ENCODE measurements around the gene SH3GLB2. TPM values are rescaled to one million over a fixed set of nuclear protein-coding genes. Genes with fewer than 3 reads are reported as not detected.

The SH3GLB2 gene
- total RNA-seq, 1 experiment from 2014 or later = 52.7 TPM

DNA sequence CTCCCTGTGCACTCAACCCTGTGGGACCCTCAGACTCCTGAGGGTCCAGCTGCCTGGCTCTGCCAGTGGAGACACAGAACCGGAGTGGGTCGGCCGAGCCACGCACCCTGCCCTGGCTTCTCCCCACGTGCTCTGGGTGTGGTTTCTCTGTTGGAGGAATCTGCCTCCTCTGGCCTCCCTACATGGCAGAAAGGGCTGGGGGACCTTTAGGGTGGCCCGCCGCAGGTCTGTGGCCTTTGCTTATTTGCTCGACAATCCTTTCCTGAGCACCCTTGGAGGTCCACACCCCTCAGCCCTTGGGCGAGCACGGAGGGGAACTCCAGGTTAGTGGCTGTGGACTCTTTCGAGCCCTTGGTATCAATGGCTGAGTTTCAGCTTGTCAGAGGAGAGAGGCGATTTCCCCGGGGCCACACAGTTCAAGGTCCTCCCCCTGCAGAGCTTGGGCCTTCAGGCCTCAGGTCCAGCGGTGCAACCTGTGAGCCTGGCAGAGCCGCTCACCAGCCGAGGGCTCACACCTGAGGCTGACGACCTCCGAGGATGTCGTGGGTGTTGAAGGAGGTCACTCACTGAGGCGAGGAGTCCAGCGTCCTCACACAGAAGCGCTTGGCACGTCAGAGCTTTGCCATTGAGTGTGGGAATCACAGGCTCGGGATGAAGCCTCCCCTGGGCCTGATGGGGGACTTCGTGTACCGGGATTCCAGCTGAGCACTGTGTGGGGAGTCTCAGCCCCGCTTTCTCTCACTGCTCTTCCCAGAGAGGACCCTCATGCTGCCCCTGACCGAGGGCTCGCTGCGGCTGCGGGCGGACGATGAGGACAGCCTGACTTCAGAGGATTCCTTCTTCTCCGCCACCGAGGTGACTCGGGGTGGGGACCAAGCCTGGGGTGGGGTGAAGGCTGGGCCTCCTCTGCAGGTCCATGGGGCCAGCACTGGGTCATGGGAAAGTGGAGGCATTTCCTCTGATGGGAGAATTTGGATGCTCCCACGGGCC lies 32.0 kb upstream of the SH3GLB2 start:
- Histone ChIP-seq H3K36me3 (ENCODE audit: insufficient read depth, low read length, poor library complexity, severe bottlenecking) (peaks cover 3% of the 10 kb centered on the region), H3K4me3 (ENCODE audit: low read depth, low read length, poor library complexity, severe bottlenecking) (no peak overlapping the region), H3K27ac (ENCODE audit: low read depth, low read length, poor library complexity, severe bottlenecking) (no peak overlapping the region), H3K9me3 (ENCODE audit: low read depth, low read length, poor library complexity, severe bottlenecking) (no peaks in the 10 kb centered on the region), H3K27me3 (replicated peaks; ENCODE audit: insufficient read depth, low read depth, low read length, poor library complexity) (no peaks in the 10 kb centered on the region), H3K4me1 (ENCODE audit: insufficient read depth, low read length, poor library complexity, severe bottlenecking) (no peaks in the 10 kb centered on the region)
- CTCF ChIA-PET = no interaction called here
- no peak for DNase-seq (ENCODE audit: low spot score)
- TF ChIP-seq CTCF (conservative IDR thresholded peaks at IDR 0.05; ENCODE audit: low read depth, low read length) = no peak
- TF ChIP-seq EZH2 (IDR thresholded peaks at IDR 0.05; ENCODE audit: borderline replicate concordance, low read depth, low read length, poor library complexity, severe bottlenecking) = no peak
- intact Hi-C loops (cut with micrococcal nuclease; ENCODE audit: unreplicated experiment) = no loop called here
- POLR2A ChIA-PET (ENCODE audit: low non-redundant PET) = no interaction called here
- BruUV-seq (replicated peaks) = no TSS peak

DNA sequence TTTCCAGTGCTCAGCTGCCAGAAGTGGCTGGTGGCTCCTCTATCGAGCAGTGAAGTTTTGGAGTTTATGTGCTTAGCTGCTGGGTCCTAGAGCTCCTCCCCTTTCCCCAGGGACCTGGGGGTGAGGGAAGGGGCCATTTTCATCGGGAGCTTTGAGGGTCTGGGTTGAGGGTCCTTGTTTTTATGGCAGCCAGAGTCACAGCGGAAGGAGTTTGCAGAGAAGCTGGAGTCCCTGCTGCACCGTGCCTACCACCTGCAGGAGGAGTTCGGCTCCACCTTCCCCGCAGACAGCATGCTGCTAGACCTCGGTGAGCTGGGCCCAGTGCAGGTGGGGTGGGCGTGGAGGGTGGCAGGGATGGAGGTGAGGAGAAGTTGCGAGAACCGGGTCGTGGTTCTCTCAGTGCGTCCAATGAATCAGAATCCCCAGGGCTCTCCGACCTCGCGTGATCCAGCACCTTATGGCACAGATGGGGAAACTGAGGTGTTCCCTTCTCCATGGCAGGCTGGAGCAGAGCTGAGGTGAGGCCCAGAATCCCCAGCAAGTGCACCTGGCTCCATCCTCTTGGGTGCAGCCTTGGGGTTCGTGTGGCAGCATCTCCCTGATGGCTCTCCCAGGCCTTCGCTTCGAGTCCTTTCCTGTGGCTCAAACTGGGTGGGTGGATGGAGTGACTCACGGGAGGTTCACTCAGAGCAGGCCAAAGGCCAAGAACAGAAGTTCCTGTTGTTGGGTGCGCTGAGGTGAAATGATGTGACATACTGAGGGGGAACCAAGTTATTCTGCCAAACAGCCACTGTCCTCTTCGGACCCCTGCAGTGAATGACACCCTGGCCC lies 31.0 kb upstream of the SH3GLB2 start:
- Histone ChIP-seq H3K27me3 (replicated peaks; ENCODE audit: insufficient read depth, low read depth, low read length, poor library complexity) (no peaks in the 10 kb centered on the region), H3K4me3 (ENCODE audit: low read depth, low read length, poor library complexity, severe bottlenecking) (no peak overlapping the region), H3K27ac (ENCODE audit: low read depth, low read length, poor library complexity, severe bottlenecking) (no peak overlapping the region), H3K36me3 (ENCODE audit: insufficient read depth, low read length, poor library complexity, severe bottlenecking) (peaks cover 3% of the 10 kb centered on the region), H3K9me3 (ENCODE audit: low read depth, low read length, poor library complexity, severe bottlenecking) (no peaks in the 10 kb centered on the region), H3K4me1 (ENCODE audit: insufficient read depth, low read length, poor library complexity, severe bottlenecking) (no peaks in the 10 kb centered on the region)
- ChIA-PET CTCF (no interaction called here), POLR2A (ENCODE audit: low non-redundant PET) (no interaction called here)
- no peak for DNase-seq (ENCODE audit: low spot score)
- TF ChIP-seq EZH2 (IDR thresholded peaks at IDR 0.05; ENCODE audit: borderline replicate concordance, low read depth, low read length, poor library complexity, severe bottlenecking) = no peak
- no peak for TF ChIP-seq CTCF (conservative IDR thresholded peaks at IDR 0.05; ENCODE audit: low read depth, low read length)
- BruUV-seq (replicated peaks) = no TSS peak
- intact Hi-C loops (cut with micrococcal nuclease; ENCODE audit: unreplicated experiment) = no loop called here

DNA sequence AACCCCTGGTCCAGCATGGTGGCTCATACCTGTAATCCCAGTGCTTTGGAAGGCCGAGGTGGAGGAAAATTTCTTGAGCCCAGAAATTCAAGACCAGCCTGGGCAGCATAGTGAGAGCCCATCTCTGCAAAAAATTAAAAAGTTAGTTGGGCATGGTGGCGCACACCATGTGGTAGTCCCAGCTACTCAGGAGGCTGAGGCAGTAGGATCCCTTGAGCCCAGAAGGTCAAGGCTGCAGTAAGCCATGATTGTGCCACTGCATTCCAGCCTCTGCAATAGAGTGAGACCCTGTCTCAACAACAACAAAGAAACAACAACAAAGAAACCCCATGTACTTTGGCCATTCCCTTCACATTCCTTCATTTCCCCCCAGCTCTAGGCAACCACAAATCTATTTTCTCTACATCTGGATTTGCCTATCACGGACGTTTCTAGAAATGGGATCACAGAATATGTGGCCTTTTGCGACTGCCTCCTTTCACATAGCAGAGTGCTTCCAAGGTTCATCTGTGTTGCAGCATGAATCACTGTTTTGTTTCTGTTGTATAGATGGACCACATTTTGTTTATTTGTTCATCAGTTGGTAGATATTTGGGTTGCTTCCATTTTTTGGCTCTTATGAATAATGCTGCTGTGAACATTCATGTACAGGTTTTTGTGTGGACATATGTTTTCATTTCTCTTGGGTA lies 26.2 kb upstream of the SH3GLB2 start:
- H3K4me1 ChIP-seq (ENCODE audit: insufficient read depth, low read length, poor library complexity, severe bottlenecking) = no peaks in the 10 kb centered on the region
- POLR2A ChIA-PET (ENCODE audit: low non-redundant PET) = no interaction called here
- no peaks in the 10 kb centered on the region for H3K9me3 ChIP-seq (ENCODE audit: low read depth, low read length, poor library complexity, severe bottlenecking)
- CTCF ChIA-PET = no interaction called here
- H3K36me3 ChIP-seq (ENCODE audit: insufficient read depth, low read length, poor library complexity, severe bottlenecking) = no peaks in the 10 kb centered on the region
- BruUV-seq (replicated peaks) = no TSS peak
- no peak for DNase-seq (ENCODE audit: low spot score)
- intact Hi-C loops (cut with micrococcal nuclease; ENCODE audit: unreplicated experiment) = no loop called here
- H3K4me3 ChIP-seq (ENCODE audit: low read depth, low read length, poor library complexity, severe bottlenecking) = no peak overlapping the region
- H3K27ac ChIP-seq (ENCODE audit: low read depth, low read length, poor library complexity, severe bottlenecking) = no peak overlapping the region
- no peaks in the 10 kb centered on the region for H3K27me3 ChIP-seq (replicated peaks; ENCODE audit: insufficient read depth, low read depth, low read length, poor library complexity)
- no peak for TF ChIP-seq EZH2 (IDR thresholded peaks at IDR 0.05; ENCODE audit: borderline replicate concordance, low read depth, low read length, poor library complexity, severe bottlenecking)
- TF ChIP-seq CTCF (conservative IDR thresholded peaks at IDR 0.05; ENCODE audit: low read depth, low read length) = no peak
